Bronchial epithelial cell (primary cell): ENCODE data around the gene POLR2L. TPM values are rescaled to one million over a fixed set of nuclear protein-coding genes. Genes with fewer than 3 reads are reported as not detected.

ENCODE experiments used
- DNase-seq: peaks from one replicate; pipeline ENCODE4 v3.0.0-alpha.2; 2010; ENCODE audit warnings: low read depth
- FAIRE-seq: peaks from 2 replicates; lab custom pipeline; 2011; peaks lifted over from hg19 to GRCh38; lab: Jason Lieb, UNC
- H3K27me3 ChIP-seq: 2 replicates; pipeline ENCODE4 v1.5.1; 2011; ENCODE audit warnings: low read length; ENCODE audit not compliant: control insufficient read depth, insufficient read depth
- H3K36me3 ChIP-seq: 2 replicates; pipeline ENCODE4 v1.5.1; 2011; ENCODE audit warnings: low read length; ENCODE audit not compliant: control insufficient read depth, insufficient read depth
- H3K4me3 ChIP-seq: 2 replicates; pipeline ENCODE4 v1.5.1; 2011; ENCODE audit warnings: mild to moderate bottlenecking, low read depth, low read length, control low read depth
- CTCF ChIP-seq: IDR thresholded peaks from 2 replicates; pipeline ENCODE4 v1.5.1; 2011; ENCODE audit warnings: mild to moderate bottlenecking, moderate library complexity, low read length, control low read depth, inconsistent platforms; ENCODE audit not compliant: insufficient read depth, severe bottlenecking
- total RNA-seq: library from RNA; depleted of rRNA; stranded (reverse); fragments of >200 nt; gene quantifications from 2 replicates; pipeline ENCODE4 v1.2.1, GENCODE V29; 2014

The POLR2L gene
- total RNA-seq, 1 donor from 2014 or later: 8.7 TPM

GRCh38 chr11:794013-794765 is 48.1 kb downstream of the POLR2L start:
- no peak for FAIRE-seq
- TF ChIP-seq CTCF: no peak
- no peak overlapping the region for H3K4me3 ChIP-seq
- H3K36me3 ChIP-seq: peaks cover 10% of the 10 kb centered on the region
- no peak for DNase-seq
- peaks cover 1% of the 10 kb centered on the region for H3K27me3 ChIP-seq

- FAIRE-seq (no peak), DNase-seq (no peak)
- Histone ChIP-seq H3K27me3 (peaks cover 3% of the 10 kb centered on the region), H3K4me3 (no peak overlapping the region), H3K36me3 (peaks cover 10% of the 10 kb centered on the region)
- TF ChIP-seq CTCF: no peak
Observed at GRCh38 chr11:793556-793955, 48.8 kb downstream of the POLR2L start.

GRCh38 chr11:792873-793272 is 49.5 kb downstream of the POLR2L start:
- peaks cover 3% of the 10 kb centered on the region for H3K27me3 ChIP-seq
- DNase-seq (no peak), FAIRE-seq (no peak)
- H3K36me3 ChIP-seq: peaks cover 10% of the 10 kb centered on the region
- H3K4me3 ChIP-seq: no peak overlapping the region
- no peak for TF ChIP-seq CTCF

- DNase-seq (no peak), FAIRE-seq (no peak)
- no peak overlapping the region for H3K4me3 ChIP-seq
- H3K36me3 ChIP-seq: peaks cover 10% of the 10 kb centered on the region
- peaks cover 3% of the 10 kb centered on the region for H3K27me3 ChIP-seq
- no peak for TF ChIP-seq CTCF
Observed at GRCh38 chr11:792535-792821, 49.9 kb downstream of the POLR2L start.

- no peak for TF ChIP-seq CTCF
- peaks cover 3% of the 10 kb centered on the region for H3K27me3 ChIP-seq
- H3K36me3 ChIP-seq: peaks cover 10% of the 10 kb centered on the region
- H3K4me3 ChIP-seq: no peak overlapping the region
- FAIRE-seq: no peak
- no peak for DNase-seq
Observed at GRCh38 chr11:791658-792534, 50.4 kb downstream of the POLR2L start.
